A549 (cell line): ENCODE data around the gene SMU1. TPM values are rescaled to one million over a fixed set of nuclear protein-coding genes. Genes with fewer than 3 reads are reported as not detected.

Experiments
- BCL3 ChIP-seq: fragments of >200 bp; sonication (Bioruptor Twin); formaldehyde crosslinking; IDR thresholded peaks from 3 replicates; pipeline ENCODE4 v1.6.1; 2016
- CBX2 ChIP-seq: fragments of 200-600 bp; sonication (generic); IDR thresholded peaks from 2 replicates; pipeline ENCODE4 v1.6.1; 2016; ENCODE audit warnings: low read depth, mild to moderate bottlenecking, borderline replicate concordance
- CEBPB ChIP-seq, 2 experiments: fragments of >200 bp in 1 of 2; sonication (Bioruptor Twin) in 1 of 2; formaldehyde crosslinking in 1 of 2; IDR thresholded peaks; 2 replicates each; pipeline ENCODE4 v1.6.1; 2012 to 2016
- CHD4 ChIP-seq: fragments of 200-600 bp; sonication (generic); IDR thresholded peaks from 2 replicates; pipeline ENCODE4 v1.6.1; 2016; ENCODE audit warnings: antibody characterized with exemption, mild to moderate bottlenecking, borderline replicate concordance
- ELK1 ChIP-seq: fragments of 150-350 bp; IDR thresholded peaks from 2 replicates; pipeline ENCODE4 v1.6.1; 2014; ENCODE audit warnings: low read depth, mild to moderate bottlenecking, low read length
- EP300 ChIP-seq, 2 experiments: fragments of >200 bp; sonication (Bioruptor Twin); formaldehyde crosslinking; IDR thresholded peaks; 2 replicates in 1 of 2; 3 replicates in 1 of 2; pipeline ENCODE4 v1.6.1; 2016 to 2017
- FOSB ChIP-seq: fragments of 250-450 bp; sonication (Bioruptor Pico); IDR thresholded peaks from 2 replicates; pipeline ENCODE4 v1.5.0; 2020; ENCODE audit warnings: mild to moderate bottlenecking, moderate library complexity
- FOXS1 ChIP-seq: fragments of 250-450 bp; sonication (Bioruptor Pico); IDR thresholded peaks from 2 replicates; pipeline ENCODE4 v1.5.0; 2020; ENCODE audit warnings: mild to moderate bottlenecking, moderate library complexity
- HDAC2 ChIP-seq: fragments of 200-600 bp; sonication (generic); IDR thresholded peaks from 2 replicates; pipeline ENCODE4 v1.6.1; 2016
- HMGXB4 ChIP-seq: fragments of 250-450 bp; sonication (Bioruptor Pico); IDR thresholded peaks from 2 replicates; pipeline ENCODE4 v1.5.0; 2021; ENCODE audit warnings: mild to moderate bottlenecking, moderate library complexity, borderline replicate concordance
- JUNB ChIP-seq: fragments of >200 bp; sonication (Bioruptor Twin); formaldehyde crosslinking; IDR thresholded peaks from 2 replicates; pipeline ENCODE4 v1.6.1; 2016
- MAFK ChIP-seq: fragments of 450-650 bp; IDR thresholded peaks from 2 replicates; pipeline ENCODE4 v1.6.1; 2014; ENCODE audit not compliant: partially characterized antibody
- MYC ChIP-seq: IDR thresholded peaks from 2 replicates; pipeline ENCODE4 v1.6.1; 2012; ENCODE audit warnings: mild to moderate bottlenecking, inconsistent platforms, low read length, improper control_type of control experiment, borderline replicate concordance
- NFE2L2 ChIP-seq: fragments of 150-350 bp; conservative IDR thresholded peaks from 2 replicates; pipeline ENCODE4 v1.6.1; 2014; ENCODE audit warnings: low read length
- NPAS2 ChIP-seq: fragments of 250-450 bp; sonication (Bioruptor Pico); IDR thresholded peaks from 2 replicates; pipeline ENCODE4 v1.8.0; 2022; ENCODE audit warnings: mild to moderate bottlenecking, moderate library complexity, borderline replicate concordance
- PBX3 ChIP-seq: IDR thresholded peaks from 2 replicates; pipeline ENCODE4 v1.6.1; 2012
- PHF8 ChIP-seq: fragments of 200-600 bp; sonication (generic); IDR thresholded peaks from 2 replicates; pipeline ENCODE4 v1.6.1; 2016; ENCODE audit warnings: low read depth, mild to moderate bottlenecking, antibody characterized with exemption, moderate library complexity, borderline replicate concordance
- RNF2 ChIP-seq: fragments of 200-600 bp; sonication (generic); IDR thresholded peaks from 2 replicates; pipeline ENCODE4 v1.6.1; 2016; ENCODE audit warnings: low read depth, mild to moderate bottlenecking, antibody characterized with exemption, moderate library complexity, borderline replicate concordance
- TFCP2L1 ChIP-seq: fragments of 250-450 bp; sonication (Bioruptor Pico); IDR thresholded peaks from 2 replicates; pipeline ENCODE4 v1.5.0; 2021; ENCODE audit warnings: mild to moderate bottlenecking
- ZC3H11A ChIP-seq: fragments of 450-650 bp; IDR thresholded peaks from 2 replicates; pipeline ENCODE4 v1.6.1; 2014; ENCODE audit warnings: antibody characterized with exemption, mild to moderate bottlenecking
- ZFP36 ChIP-seq: fragments of 450-650 bp; IDR thresholded peaks from 2 replicates; pipeline ENCODE4 v1.6.1; 2014; ENCODE audit warnings: borderline replicate concordance; ENCODE audit not compliant: partially characterized antibody
- ZNF302 ChIP-seq: fragments of 250-450 bp; sonication (Bioruptor Pico); IDR thresholded peaks from 2 replicates; pipeline ENCODE4 v1.9.0; 2021; ENCODE audit warnings: inconsistent platforms, mild to moderate bottlenecking, moderate library complexity
- polyA plus RNA-seq, 4 experiments: library from polyadenylated mRNA; depleted of rRNA in 3 of 4; stranded (reverse); fragments of >200 nt; fragmentation: RNase III in 1 of 4; extraction: RNeasy Plus Mini Kit Qiagen cat#74134 plus additional on column Dnase treatment in 1 of 4; gene quantifications; 2 replicates in 3 of 4; 3 replicates in 1 of 4; pipeline ENCODE4 v1.2.3, GENCODE V29; 2011 to 2017

The SMU1 gene
- polyA plus RNA-seq, 2 of the 4 experiments (the other 2 are of a cell fraction): 25.0 to 26.0 TPM

GRCh38 chr9:33024966-33025571, 51.4 kb downstream of the SMU1 start, which contains the start of gene DNAJA1 (continued):
- TF ChIP-seq FOSB (CRISPR knock-in tag) (no peak), CEBPB (IDR thresholded peaks at IDR 0.05) (no peak), ZC3H11A (no peak), CBX2 (no peak), PBX3 (0 out of 2 replicates have a peak, but pooled peaks have one; percentile 51), TFCP2L1 (CRISPR knock-in tag) (peak; percentile 73; the same call in 1 of the 2 replicates), HDAC2 (no peak), ZNF302 (CRISPR knock-in tag) (no peak), MAFK (no peak), JUNB (no peak), FOXS1 (CRISPR knock-in tag) (no peak), NPAS2 (CRISPR knock-in tag) (no peak), NFE2L2 (no peak), CHD4 (no peak), HMGXB4 (CRISPR knock-in tag) (no peak), BCL3 (peak; percentile 96), MYC (peak; percentile 54; the same call in 1 of the 2 replicates), ELK1 (peak; percentile 54; the same call in 1 of the 2 replicates), ZFP36 (no peak), RNF2 (no peak), PHF8 (peak; percentile 94), EP300 (IDR thresholded peaks at IDR 0.05) (no peak)
